GM23338 (cell line): ENCODE measurements around the gene BRD3. TPM values are rescaled to one million over a fixed set of nuclear protein-coding genes. Genes with fewer than 3 reads are reported as not detected.

Experiments
- ATAC-seq: fragments of 200-7000 bp; cut with Tn5 transposase; 3 replicates; pipeline ENCODE4 v1.9.1; 2020
- DNase-seq: peaks from one replicate; pipeline ENCODE4 v3.0.0-alpha.2; 2015; ENCODE audit warnings: low spot score
- H2AFZ ChIP-seq: fragments of 200-600 bp; sonication (generic); 2 replicates; pipeline ENCODE4 v1.8.0; 2016; ENCODE audit warnings: antibody characterized with exemption, mild to moderate bottlenecking, moderate library complexity
- H3F3A ChIP-seq: fragments of 200-600 bp; sonication (generic); replicated peaks from 2 replicates; pipeline ENCODE4 v1.8.0; 2017; ENCODE audit warnings: antibody characterized with exemption, mixed run types, low read depth
- H3K27ac ChIP-seq: fragments of 200-600 bp; sonication (generic); 2 replicates; pipeline ENCODE4 v1.6.1; 2016; ENCODE audit warnings: low read depth
- H3K27me3 ChIP-seq: fragments of 200-600 bp; sonication (generic); 2 replicates; pipeline ENCODE4 v1.8.0; 2016; ENCODE audit warnings: mild to moderate bottlenecking, mixed run types, moderate library complexity; ENCODE audit not compliant: insufficient read depth
- H3K36me3 ChIP-seq: fragments of 200-600 bp; sonication (generic); 2 replicates; pipeline ENCODE4 v1.8.0; 2016; ENCODE audit warnings: mild to moderate bottlenecking; ENCODE audit not compliant: insufficient read depth
- H3K4me1 ChIP-seq: fragments of 200-600 bp; sonication (generic); 2 replicates; pipeline ENCODE4 v1.8.0; 2016; ENCODE audit warnings: mild to moderate bottlenecking, moderate library complexity; ENCODE audit not compliant: insufficient read depth
- H3K4me2 ChIP-seq: fragments of 200-600 bp; sonication (generic); 2 replicates; pipeline ENCODE4 v1.7.1; 2017; ENCODE audit warnings: mixed run types
- H3K4me3 ChIP-seq: fragments of 200-600 bp; sonication (generic); 2 replicates; pipeline ENCODE4 v1.6.1; 2016; ENCODE audit warnings: mixed run types
- H3K79me2 ChIP-seq: fragments of 200-600 bp; sonication (generic); replicated peaks from 2 replicates; pipeline ENCODE4 v1.8.0; 2017; ENCODE audit warnings: mild to moderate bottlenecking; ENCODE audit not compliant: insufficient read depth
- H3K9me2 ChIP-seq: fragments of 200-600 bp; sonication (generic); 2 replicates; pipeline ENCODE4 v1.8.0; 2017; ENCODE audit not compliant: insufficient read depth
- H4K20me1 ChIP-seq: fragments of 200-600 bp; sonication (generic); replicated peaks from 2 replicates; pipeline ENCODE4 v1.8.0; 2017; ENCODE audit warnings: mild to moderate bottlenecking; ENCODE audit not compliant: insufficient read depth
- H3K27ac Mint-ChIP-seq: 2 replicates; pipeline ENCODE4 v1.8.0; 2020; ENCODE audit warnings: inconsistent platforms, mild to moderate bottlenecking, moderate library complexity, mixed read lengths
- H3K27me3 Mint-ChIP-seq: 3 replicates; pipeline ENCODE4 v1.8.0; 2022; ENCODE audit warnings: low read depth, mild to moderate bottlenecking, moderate library complexity, mixed read lengths, inconsistent platforms; ENCODE audit not compliant: insufficient read depth, poor library complexity
- H3K36me3 Mint-ChIP-seq: 3 replicates; pipeline ENCODE4 v1.8.0; 2021; ENCODE audit warnings: low read depth, mild to moderate bottlenecking, inconsistent platforms, moderate library complexity, mixed read lengths
- H3K4me1 Mint-ChIP-seq: 3 replicates; pipeline ENCODE4 v1.8.0; 2020; ENCODE audit warnings: mild to moderate bottlenecking, inconsistent platforms, mixed read lengths
- H3K4me3 Mint-ChIP-seq: 3 replicates; pipeline ENCODE4 v1.8.0; 2021; ENCODE audit warnings: moderate library complexity, mild to moderate bottlenecking, inconsistent platforms, mixed read lengths
- H3K9me3 Mint-ChIP-seq: 3 replicates; pipeline ENCODE4 v1.8.0; 2020; ENCODE audit warnings: moderate library complexity, mild to moderate bottlenecking, inconsistent platforms, mixed read lengths
- CREB1 ChIP-seq: fragments of 250-450 bp; sonication (Bioruptor Pico); IDR thresholded peaks from 2 replicates; pipeline ENCODE4 v1.5.0; 2020; ENCODE audit warnings: low read depth, mild to moderate bottlenecking, moderate library complexity
- CTCF ChIP-seq, 2 experiments: fragments of 200-600 bp in 1 of 2; sonication (generic) in 1 of 2; conservative IDR thresholded peaks; 2 replicates each; pipeline versions ENCODE4 v1.5.1 to v1.6.1; 2016 to 2017; ENCODE audit warnings: antibody characterized with exemption in 2 of 2, low read depth in 2 of 2, mild to moderate bottlenecking in 2 of 2, moderate library complexity in 1 of 2
- EZH2phosphoT487 ChIP-seq: fragments of 200-600 bp; sonication (generic); IDR thresholded peaks from one replicate; pipeline ENCODE4 v1.8.1; 2018; ENCODE audit warnings: antibody characterized with exemption; ENCODE audit not compliant: unreplicated experiment
- JUNB ChIP-seq: IDR thresholded peaks from one replicate; pipeline ENCODE4 v1.6.1; 2016; ENCODE audit warnings: antibody characterized with exemption; ENCODE audit not compliant: unreplicated experiment
- NANOG ChIP-seq: IDR thresholded peaks from 2 replicates; pipeline ENCODE4 v1.6.1; 2016; ENCODE audit warnings: antibody characterized with exemption, borderline replicate concordance
- REST ChIP-seq: IDR thresholded peaks from one replicate; pipeline ENCODE4 v1.6.1; 2018; ENCODE audit warnings: antibody characterized with exemption; ENCODE audit not compliant: unreplicated experiment
- ZNF114 ChIP-seq: fragments of 250-450 bp; sonication (Bioruptor Pico); IDR thresholded peaks from 2 replicates; pipeline ENCODE4 v1.5.0; 2020; ENCODE audit warnings: mild to moderate bottlenecking, moderate library complexity
- ZNF462 ChIP-seq: fragments of 250-450 bp; sonication (Bioruptor Pico); IDR thresholded peaks from 2 replicates; pipeline ENCODE4 v1.5.0; 2020; ENCODE audit warnings: mild to moderate bottlenecking, moderate library complexity
- polyA plus RNA-seq: library from polyadenylated mRNA; unstranded; fragments of >200 nt; fragmentation: Nextera tagmentation; extraction: Ambion mirVana; gene quantifications from 2 replicates; pipeline ENCODE4 v1.2.1, GENCODE V29; 2016
- total RNA-seq: library from RNA; depleted of rRNA; stranded (reverse); fragments of >200 nt; shearing (Covaris generic); gene quantifications from 2 replicates; pipeline ENCODE4 v1.2.3, GENCODE V29; 2014

BRD3 gene
- total and polyA plus RNA-seq, 2 experiments from 2014 or later, result 46.0 to 88.0 TPM

- no peak for TF ChIP-seq REST
- no peak for TF ChIP-seq ZNF462 (CRISPR knock-in tag)
These were observed 34.2 kb downstream of the BRD3 start (continued) for GRCh38 chr9:134033516-134034214.

- H3K27me3 Mint-ChIP-seq, result peaks cover 8% of the 10 kb centered on the region
- H3K9me2 ChIP-seq, result no peaks in the 10 kb centered on the region
- H3K9me3 Mint-ChIP-seq, result no peaks in the 10 kb centered on the region; the same call in 2 of the 3 replicates
- no peaks in the 10 kb centered on the region for H3K4me1 Mint-ChIP-seq
- H3K36me3 Mint-ChIP-seq, result peaks cover 55% of the 10 kb centered on the region
- H3K4me1 ChIP-seq, result no peaks in the 10 kb centered on the region
- 0 out of 2 replicates have a peak, but pooled peaks cover 5% of the 10 kb centered on the region for H3F3A ChIP-seq
- no peak overlapping the region for H3K27ac ChIP-seq
- DNase-seq (no peak), ATAC-seq (no peak)
- H3K36me3 ChIP-seq, result peaks cover 34% of the 10 kb centered on the region; the same call in 1 of the 2 replicates
- peaks cover 3% of the 10 kb centered on the region; the same call in 1 of the 2 replicates for H4K20me1 ChIP-seq
- no peaks in the 10 kb centered on the region for H3K27me3 ChIP-seq
- H3K4me3 ChIP-seq, result no peak overlapping the region
- no peak overlapping the region for H2AFZ ChIP-seq
- H3K79me2 ChIP-seq, result peaks cover 1% of the 10 kb centered on the region; the same call in 1 of the 2 replicates
- no peak overlapping the region for H3K4me3 Mint-ChIP-seq
- H3K27ac Mint-ChIP-seq, result no peak overlapping the region
- no peak overlapping the region for H3K4me2 ChIP-seq
- TF ChIP-seq CTCF (conservative IDR thresholded peaks at IDR 0.05; ENCODE audit: low read depth in 2 of 2) (no peak), CREB1 (no peak), EZH2phosphoT487 (no peak), ZNF114 (CRISPR knock-in tag) (no peak), NANOG (no peak), JUNB (no peak)
These were observed 35.2 kb downstream of the BRD3 start for GRCh38 chr9:134032456-134033222.
